Colonic mucosa (tissue), 4 donors: ENCODE results near the gene C1QC. TPM values are rescaled to one million over a fixed set of nuclear protein-coding genes. Genes with fewer than 3 reads are reported as not detected.
A peak's percentile ranks its signal among the peaks of the same experiment; 100 is the strongest.
"Not testable (repeated sequence)": the region's sequence is repeated elsewhere in the genome, so short reads cannot be mapped to it uniquely, and the experiment has no call there.

Experiments used
- DNase-seq: peaks from one replicate; pipeline ENCODE4 v3.0.0-alpha.2; 2020
- H3K27ac ChIP-seq: fragments of 200-600 bp; one replicate; pipeline ENCODE4 v1.8.0; 2021
- H3K27me3 ChIP-seq: fragments of 200-600 bp; one replicate; pipeline ENCODE4 v1.8.0; 2021
- H3K36me3 ChIP-seq: fragments of 200-600 bp; one replicate; pipeline ENCODE4 v1.8.0; 2021
- H3K4me1 ChIP-seq: fragments of 200-600 bp; one replicate; pipeline ENCODE4 v1.8.0; 2021; ENCODE audit warnings: mild to moderate bottlenecking
- H3K4me3 ChIP-seq: fragments of 200-600 bp; one replicate; pipeline ENCODE4 v1.8.0; 2021
- H3K9ac ChIP-seq, 2 donors: one replicate each; pipeline ENCODE4 v1.7.0; 2013; ENCODE audit warnings: control low read depth in 2 of 2, low read depth in 2 of 2, low read length in 2 of 2
- H3K9me3 ChIP-seq: fragments of 200-600 bp; one replicate; pipeline ENCODE4 v1.8.0; 2021
- CTCF ChIP-seq: fragments of 200-600 bp; IDR thresholded peaks from one replicate; pipeline ENCODE4 v1.8.0; 2022; ENCODE audit warnings: antibody characterized with exemption, mild to moderate bottlenecking
- intact Hi-C: fragments of 100-400 bp; cut with DNase I; formaldehyde crosslinking; loops from one replicate; pipeline ENCODE4 v1.14.1; 2022
- total RNA-seq, 2 donors: library from RNA; stranded (reverse); fragmentation: NEBNext Ultra II Directional in 1 of 2; extraction: Animal tissue kit (Norgen Biotek cat#: 25700) in 1 of 2; gene quantifications; one replicate each; pipeline ENCODE4 v1.2.1, GENCODE V29; 2021
- donor health status: healthy.
- donor health status: DM: no; HTN: no; CAD: no.
- donor health status: DM: no; HTN: no; CAD: no.

The C1QC gene
- total RNA-seq, 2 donors from 2014 or later = 45.4 to 80.9 TPM

GRCh38 chr1:22665752-22666151 is 22.3 kb downstream of the C1QC start:
- no peaks in the 10 kb centered on the region for H3K9me3 ChIP-seq
- no peak overlapping the region for H3K4me3 ChIP-seq
- no peak overlapping the region for H3K27ac ChIP-seq
- H3K9ac ChIP-seq = peak overlapping the region in 1 of 2 donors; percentile 35
- no peak for DNase-seq
- TF ChIP-seq CTCF = peak; percentile 39
- no peaks in the 10 kb centered on the region for H3K27me3 ChIP-seq
- no peaks in the 10 kb centered on the region for H3K4me1 ChIP-seq
- intact Hi-C loops = loop anchor here (10.0 kb wide), 1 partner anchor 299 kb away; no protein-coding TSS in a partner anchor
- H3K36me3 ChIP-seq = no peaks in the 10 kb centered on the region

GRCh38 chr1:22666412-22666811 is 23.0 kb downstream of the C1QC start:
- Histone ChIP-seq H3K27ac (no peak overlapping the region), H3K4me1 (no peaks in the 10 kb centered on the region), H3K36me3 (no peaks in the 10 kb centered on the region), H3K9ac (no peak overlapping the region), H3K4me3 (no peak overlapping the region), H3K27me3 (no peaks in the 10 kb centered on the region), H3K9me3 (no peaks in the 10 kb centered on the region)
- DNase-seq = no peak
- intact Hi-C loops = loop anchor here (10.0 kb wide), 1 partner anchor 298 kb away; no protein-coding TSS in a partner anchor
- no peak for TF ChIP-seq CTCF

- not testable (repeated sequence) for H3K9me3 ChIP-seq, H3K9ac ChIP-seq, H3K36me3 ChIP-seq, H3K4me1 ChIP-seq, H3K27me3 ChIP-seq, DNase-seq, H3K4me3 ChIP-seq, H3K27ac ChIP-seq
- intact Hi-C loops = loop anchor here (10.0 kb wide), 1 partner anchor 296 kb away; no protein-coding TSS in a partner anchor
These were observed 25.4 kb downstream of the C1QC start for GRCh38 chr1:22668840-22669239.

GRCh38 chr1:22670352-22670975 is 27.0 kb downstream of the C1QC start:
- no peak overlapping the region for H3K4me3 ChIP-seq
- H3K9me3 ChIP-seq = no peaks in the 10 kb centered on the region
- no peak for TF ChIP-seq CTCF
- no peak overlapping the region for H3K9ac ChIP-seq
- H3K27me3 ChIP-seq = no peaks in the 10 kb centered on the region
- DNase-seq = no peak
- no peaks in the 10 kb centered on the region for H3K36me3 ChIP-seq
- H3K4me1 ChIP-seq = no peaks in the 10 kb centered on the region
- no peak overlapping the region for H3K27ac ChIP-seq
- intact Hi-C loops = loop anchor here (10.0 kb wide), 1 partner anchor 194 kb away; no protein-coding TSS in a partner anchor

- Histone ChIP-seq H3K9me3 (no peaks in the 10 kb centered on the region), H3K9ac (no peak overlapping the region), H3K36me3 (no peaks in the 10 kb centered on the region), H3K27ac (no peak overlapping the region), H3K4me3 (no peak overlapping the region), H3K4me1 (peaks cover under 1% of the 10 kb centered on the region), H3K27me3 (no peaks in the 10 kb centered on the region)
- no peak for DNase-seq
- no peak for TF ChIP-seq CTCF
- intact Hi-C loops = loop anchor here (10.0 kb wide), 1 partner anchor 193 kb away; no protein-coding TSS in a partner anchor
These were observed 28.6 kb downstream of the C1QC start for GRCh38 chr1:22671999-22672398.
